ENCODE measurements around the gene PEX12. TPM values are rescaled to one million over a fixed set of nuclear protein-coding genes. Genes with fewer than 3 reads are reported as not detected.
A peak's percentile ranks its signal among the peaks of the same experiment; 100 is the strongest.
"Not testable (repeated sequence)": the region's sequence is repeated elsewhere in the genome, so short reads cannot be mapped to it uniquely, and the experiment has no call there.

Gene PEX12
- total RNA-seq: 3.7 and 3.9 TPM in 2 replicates

DNA sequence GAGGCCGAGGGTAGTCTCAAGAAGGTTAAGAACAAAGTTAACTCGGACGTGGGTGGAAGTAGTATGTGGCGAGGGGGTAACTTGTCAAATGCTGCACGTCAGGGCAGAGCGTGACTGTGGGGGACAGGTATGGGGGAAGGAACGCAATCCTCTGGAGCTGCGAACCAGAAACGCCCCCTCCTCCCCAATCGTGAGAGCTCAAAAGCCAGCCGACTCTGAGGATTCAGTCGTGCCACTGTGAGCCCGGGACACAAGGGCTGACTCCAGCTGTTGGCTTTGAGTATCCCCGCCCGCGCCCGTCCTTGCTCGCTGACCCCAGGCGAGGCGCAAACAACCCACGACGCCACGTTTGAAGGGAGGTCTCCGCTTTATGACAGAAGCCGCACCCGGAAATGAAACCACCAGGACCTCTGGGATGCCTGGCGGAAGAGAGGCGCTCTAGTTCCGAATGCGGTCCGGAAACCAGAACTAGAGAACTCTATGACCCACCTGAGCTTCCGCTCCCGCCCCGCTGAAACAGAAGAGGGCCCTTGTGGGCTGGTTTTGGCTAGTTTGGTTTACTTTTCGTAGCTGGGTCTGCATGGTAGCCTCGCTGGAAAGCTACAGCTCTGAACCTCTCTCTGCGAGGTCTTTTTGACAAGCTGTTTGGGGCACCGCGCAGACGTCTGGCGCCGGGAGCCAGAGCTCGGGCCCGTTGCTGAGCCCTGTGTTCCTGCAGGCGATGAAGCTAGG is at the start of gene PEX12:
Gene PEX12, minus strand, starts transcription at position 375 of the 732 bp plus-strand sequence. CDS start 550 bp downstream, outside the sequence.
- peak; percentile 86 for DNase-seq

DNA sequence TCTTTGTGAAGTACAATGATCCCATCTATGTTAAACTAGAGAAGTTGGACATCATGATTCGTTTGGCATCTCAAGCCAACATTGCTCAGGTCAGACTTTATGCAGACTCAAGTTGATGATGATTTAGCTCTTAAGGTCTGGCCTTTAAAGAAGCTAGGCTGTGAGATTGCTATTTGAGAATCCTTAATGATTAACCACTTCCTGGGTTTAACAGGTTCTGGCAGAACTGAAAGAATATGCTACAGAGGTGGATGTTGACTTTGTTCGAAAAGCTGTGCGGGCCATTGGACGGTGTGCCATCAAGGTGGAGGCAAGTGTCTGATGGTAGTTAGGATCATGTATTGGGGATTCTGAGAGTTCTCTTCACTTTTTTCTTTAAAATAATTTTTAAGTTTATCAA is 49.0 kb upstream of the PEX12 start:
- no peak for DNase-seq

DNA sequence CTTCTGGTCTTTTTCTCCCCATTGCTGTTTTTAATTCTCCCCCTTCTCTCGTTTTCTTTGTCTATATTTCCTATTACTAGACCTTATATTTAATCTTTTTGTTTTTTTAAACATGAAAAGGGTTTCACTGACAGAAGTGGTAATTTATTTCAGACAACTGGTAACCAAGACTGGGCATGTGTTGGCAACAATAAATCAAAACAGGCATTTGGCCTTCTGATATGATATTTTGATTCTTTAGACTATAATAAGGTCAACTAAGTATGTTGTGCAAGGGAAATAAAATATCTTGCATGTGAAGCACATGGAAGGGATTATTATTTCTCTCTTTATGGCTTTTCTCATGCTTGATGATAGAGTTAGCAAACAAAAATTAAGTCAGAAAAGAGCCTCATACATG is 43.4 kb upstream of the PEX12 start:
- DNase-seq: no peak

DNA sequence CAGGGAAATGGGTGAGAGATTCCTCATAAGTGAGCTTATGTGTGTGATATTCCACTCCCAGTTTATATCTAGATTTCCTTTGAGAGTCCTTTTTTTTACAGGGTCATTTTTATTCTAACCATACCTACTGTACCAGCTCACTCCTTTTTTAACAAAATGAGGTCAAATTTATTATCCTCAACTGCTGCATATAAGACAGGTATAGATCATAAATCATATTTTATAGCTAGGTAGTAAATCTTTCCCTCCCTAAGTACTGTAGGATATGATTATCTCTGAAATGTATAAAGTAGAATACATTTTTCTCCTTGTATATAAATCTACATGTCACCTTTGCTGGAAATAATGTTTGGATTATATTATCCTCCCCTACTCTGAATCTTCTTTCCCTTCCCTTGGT is 40.3 kb upstream of the PEX12 start:
- no peak for DNase-seq

DNA sequence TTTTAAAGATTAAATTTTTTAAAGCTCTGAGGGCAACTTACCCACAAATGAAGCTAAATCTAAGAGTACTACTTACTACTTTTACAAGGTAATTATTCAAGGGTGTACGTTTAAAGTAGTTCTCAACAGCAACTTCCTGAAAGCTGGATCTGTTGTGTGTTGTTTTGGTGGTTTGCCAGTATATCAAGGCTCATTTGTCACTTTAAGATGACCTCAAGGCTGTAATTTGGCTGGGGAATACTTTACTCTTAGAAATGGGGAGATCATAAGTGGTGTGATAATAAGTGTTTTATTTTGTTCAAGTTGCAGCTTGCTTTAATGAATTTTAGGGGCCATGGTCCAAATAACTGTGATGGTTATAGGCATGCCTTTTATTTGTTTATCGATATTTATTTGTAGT is 39.1 kb upstream of the PEX12 start:
- peak; percentile 61 for DNase-seq

DNA sequence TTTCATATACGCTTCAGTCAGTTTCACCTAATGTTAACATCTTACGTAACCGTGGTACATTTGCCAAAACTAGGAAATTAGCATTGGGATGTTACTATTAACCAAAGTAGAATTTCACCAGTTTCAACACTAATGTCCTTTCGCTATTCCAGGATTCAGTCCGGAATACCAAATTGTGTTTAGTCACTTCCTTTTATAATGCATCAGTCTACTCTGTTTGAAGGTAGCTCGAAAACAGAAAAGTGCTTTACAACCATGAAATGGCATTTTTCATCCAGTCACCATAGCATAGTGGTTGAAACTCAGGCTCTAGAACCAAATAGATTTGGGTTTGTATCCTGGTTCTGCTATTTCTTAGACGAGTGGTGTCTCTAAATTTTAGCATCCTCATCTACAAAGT is 38.2 kb upstream of the PEX12 start:
- peak; percentile 53 for DNase-seq

DNA sequence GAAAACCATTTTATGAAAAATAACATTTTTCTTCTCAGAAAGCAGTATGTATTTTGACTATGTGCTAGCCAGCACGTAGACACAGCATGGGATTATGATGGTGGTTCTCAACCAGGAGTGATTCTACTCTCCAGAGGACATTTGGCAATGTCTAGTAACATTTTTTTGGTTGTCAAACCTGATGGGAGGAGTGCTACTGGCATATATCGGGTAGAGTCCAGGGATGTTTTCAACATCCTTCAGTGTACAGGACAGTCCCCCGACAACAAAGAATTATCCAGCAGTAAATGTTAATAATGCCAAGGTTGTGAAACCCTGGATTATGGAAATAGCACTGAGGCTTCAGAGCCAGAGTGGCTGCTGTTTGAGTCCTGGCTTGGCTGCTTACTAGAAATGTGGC is 36.4 kb upstream of the PEX12 start:
- DNase-seq: no peak

DNA sequence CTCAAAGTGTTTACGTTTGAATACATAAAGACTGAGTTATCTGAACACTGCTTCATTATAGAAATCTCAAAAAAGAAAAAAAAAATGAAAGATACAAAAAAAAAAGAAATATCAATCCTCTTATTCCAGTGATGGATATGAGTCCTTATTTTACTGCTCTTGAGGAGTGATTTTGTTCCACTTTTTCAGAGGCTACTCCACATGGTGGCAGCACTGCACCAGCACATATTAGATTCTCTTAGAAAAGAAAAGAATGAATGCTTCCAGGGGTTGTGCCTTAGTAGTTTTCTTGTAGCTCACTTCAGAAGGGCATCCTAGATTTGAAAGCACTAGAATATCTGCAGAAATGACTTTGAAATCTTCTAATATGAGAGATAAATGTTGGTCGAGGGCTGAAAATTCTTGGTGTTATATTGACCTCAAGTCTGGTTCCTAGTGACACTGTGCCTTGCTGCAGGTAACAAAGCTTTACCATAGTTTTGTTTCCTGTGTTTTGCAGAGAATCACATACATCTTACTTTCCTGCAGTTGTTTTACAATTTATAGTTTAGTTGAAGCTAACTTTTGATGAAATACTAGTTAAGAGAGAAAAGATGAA is 34.7 kb upstream of the PEX12 start:
- peak; percentile 78 for DNase-seq

DNA sequence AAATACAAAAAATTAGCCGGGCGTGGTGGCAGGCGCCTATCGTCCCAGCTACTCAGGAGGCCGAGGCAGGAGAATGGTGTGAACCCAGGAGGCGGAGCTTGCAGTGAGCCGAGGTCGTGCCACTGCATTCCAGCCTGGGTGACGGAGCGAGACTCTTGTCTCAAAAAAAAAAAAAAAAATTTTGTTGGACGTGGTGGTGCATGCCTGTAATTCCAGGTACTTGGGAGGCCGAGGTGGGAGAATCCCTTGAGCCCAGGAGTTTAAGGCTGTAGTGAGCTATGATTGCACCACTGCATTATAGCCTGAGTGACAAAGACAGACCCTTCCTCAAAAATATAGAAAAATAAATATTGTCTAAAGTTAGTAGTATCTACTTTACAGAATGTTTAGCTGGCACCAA is 32.4 kb upstream of the PEX12 start:
- DNase-seq: not testable (repeated sequence)

DNA sequence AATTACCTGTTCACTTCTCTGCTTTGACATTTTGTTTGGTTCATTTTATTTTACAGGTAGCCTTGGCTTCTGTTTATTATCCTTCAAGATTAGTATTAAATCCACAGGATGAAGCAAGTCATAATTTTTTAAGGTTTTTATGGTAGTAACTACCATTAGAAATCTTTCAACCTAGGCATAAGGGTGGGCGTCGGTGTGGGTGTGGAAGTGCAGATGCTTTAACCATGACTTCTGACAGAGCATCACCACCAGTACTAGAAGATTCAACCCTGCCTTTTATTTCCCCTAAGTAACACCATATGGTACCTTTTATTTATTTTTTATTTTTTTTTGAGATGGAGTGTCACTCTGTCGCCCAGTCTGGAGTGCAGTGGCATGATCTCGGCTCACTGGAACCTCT is 31.5 kb upstream of the PEX12 start:
- no peak for DNase-seq

DNA sequence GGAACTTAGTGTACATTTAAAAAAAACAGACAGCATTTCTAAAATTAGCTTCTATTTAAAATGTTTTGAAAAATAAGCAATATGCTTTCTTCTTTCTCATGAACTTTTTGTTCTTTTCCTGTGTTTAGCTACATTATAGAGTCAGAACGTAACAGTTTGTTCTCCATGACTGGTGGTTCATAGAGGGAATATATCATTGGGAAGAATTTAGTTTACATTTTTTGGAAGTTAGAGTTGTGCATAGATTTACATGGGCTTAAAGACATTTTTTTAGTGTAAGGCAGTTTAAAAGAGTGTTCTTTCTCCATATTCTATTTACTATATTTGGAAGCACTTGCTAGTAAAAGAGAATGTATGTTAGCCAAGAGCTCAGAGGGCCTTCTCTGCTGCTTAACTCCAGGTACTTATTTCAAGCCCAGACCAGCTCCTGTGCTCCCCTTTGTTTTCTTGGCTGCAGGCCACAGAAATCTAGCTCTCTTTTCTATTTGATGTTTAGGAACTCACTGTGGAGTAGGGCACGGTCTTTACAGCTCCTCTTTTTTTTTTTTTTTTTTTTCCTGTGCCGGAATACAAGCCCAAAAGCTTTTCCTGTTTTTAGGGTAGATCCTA is 29.0 kb upstream of the PEX12 start:
- DNase-seq: no peak

DNA sequence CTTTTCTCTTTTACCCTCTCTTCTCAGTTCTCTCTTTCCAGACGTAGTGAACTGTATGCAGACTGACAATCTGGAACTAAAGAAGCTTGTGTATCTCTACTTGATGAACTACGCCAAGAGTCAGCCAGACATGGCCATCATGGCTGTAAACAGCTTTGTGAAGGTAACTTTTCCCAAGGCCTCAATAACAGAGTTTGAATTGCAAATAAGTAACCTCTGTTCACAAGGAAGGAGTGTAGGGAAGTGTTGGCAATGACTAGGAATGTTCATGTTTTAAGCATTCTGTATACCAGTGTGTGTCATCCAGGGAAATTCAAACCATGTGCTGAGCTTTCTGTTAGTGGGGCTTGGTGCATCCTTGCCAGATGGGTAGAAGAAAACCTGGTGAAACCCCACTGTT is 27.3 kb upstream of the PEX12 start:
- no peak for DNase-seq

DNA sequence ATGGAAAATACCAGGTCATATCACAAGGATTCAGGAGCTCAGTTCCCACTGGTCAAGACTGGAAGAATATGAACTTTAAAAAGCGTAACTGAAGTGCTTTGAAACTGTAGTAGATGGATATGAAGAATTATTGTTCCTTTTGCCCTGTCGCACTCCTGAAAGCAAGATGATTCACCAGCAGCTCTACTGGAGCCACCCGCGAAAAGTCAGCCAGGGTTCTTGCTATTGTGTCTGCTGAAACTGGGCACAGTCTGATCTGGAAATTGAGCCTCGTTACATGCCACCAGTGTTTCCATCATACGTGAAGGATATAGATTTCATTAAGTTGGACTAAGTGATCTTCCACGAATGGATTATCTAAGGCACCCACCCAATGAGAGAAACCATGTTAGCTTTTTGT is 25.3 kb upstream of the PEX12 start:
- DNase-seq: no peak

DNA sequence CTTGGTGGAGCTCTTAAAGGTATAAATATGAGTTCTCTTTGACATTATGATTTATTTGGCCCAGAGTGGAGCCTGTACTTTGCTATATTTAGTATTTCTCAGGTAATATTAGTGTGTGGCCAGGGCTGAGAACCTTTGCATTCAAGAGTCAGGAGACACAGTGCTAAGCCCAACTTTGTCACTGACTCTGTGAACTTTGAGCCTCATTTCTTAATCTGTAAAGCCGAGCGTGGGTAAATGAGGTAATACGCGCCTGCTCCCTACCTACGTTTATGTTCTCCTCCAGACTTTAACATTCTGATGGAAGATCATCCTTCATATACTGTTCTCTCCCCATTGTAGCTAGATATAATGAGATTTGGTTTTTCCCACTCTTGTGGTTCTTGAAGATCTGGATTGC is 19.2 kb upstream of the PEX12 start:
- DNase-seq: no peak

DNA sequence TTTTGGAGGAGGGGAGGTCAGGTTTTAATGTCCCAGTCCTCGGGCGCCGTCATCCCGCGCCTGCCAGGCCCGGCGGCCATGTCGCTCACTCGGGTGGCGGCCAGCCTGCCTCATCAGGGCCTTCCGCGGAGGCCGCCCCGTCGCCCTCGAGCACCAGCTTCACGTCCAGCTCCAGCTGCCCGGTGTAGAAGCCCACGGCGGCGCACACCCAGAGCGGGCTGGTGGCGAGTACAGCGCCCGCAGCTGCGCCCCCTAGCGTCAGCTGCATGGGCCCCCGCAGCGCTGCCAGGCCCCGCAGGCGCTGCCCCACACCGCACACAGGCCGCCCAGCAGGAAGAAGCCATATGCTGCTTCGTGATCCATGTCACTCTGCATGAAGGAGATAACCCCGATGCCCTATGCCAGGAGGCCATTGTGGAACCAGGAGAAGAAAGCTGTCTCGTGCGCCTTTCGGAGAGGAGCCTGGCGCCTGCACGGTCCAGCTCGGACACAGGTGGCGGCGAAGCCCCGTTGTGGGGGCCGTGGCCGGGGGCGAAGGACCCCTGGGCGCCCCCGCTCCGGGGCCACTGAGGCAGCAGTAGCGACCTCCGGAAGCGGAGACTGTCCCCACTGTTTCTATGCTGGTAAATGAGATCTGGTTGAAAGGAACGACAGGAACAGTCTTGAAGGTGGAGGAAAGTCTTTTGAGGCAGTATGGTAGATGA is 18.3 kb upstream of the PEX12 start:
- no peak for DNase-seq

DNA sequence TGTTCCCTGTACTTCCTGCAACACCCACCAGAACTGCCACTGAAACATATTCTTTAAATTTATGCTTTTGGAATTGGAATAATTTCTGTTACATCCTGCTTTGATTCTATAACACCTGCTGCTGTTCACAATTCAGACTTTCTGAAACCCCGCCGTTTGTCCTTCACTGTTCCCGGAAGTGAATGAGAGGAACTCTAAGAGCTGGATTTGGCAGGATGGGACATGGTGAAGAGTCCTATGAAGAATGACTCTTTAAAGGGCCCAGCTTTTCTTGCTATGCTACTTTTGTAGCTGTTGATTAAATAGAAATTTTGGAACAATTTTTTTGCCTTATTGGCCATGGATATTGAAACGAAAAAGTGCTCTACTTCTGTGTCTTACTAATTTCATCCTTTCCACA is 17.7 kb upstream of the PEX12 start:
- DNase-seq: no peak

DNA sequence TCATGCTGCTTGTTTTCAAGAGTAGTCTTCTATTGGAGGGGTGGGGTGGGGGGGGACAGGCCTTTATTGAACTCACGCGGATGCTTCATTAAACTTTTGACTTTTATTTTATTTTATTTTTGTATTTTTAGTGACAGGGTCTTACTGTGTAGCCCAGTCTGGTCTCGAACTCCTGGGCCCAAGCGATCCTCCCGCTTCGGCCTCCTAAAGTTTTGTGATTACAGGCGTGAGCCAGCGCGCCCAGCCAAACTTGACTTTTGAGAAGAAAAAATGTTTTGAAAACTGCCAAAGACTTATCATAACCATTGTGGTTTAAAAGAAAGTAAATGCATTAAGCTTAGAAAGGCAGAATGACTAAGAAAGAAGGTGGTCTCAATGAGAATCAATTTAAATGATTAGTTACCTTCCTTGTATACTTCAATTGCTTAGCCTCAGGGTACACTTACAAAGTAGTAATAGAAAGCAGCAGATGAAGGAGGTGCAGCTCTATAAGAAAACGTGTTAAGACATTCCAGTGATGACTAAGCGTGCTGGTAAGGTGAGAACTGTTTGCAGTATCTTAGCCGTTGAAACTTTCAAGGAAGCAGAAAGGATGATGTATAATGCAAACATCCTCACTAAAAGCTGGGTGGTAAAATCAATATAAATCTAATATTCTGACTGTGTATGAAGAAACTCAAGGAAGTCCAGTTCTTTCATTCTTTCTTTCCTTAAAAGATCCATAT is 10.0 kb upstream of the PEX12 start:
- DNase-seq: peak; percentile 64

DNA sequence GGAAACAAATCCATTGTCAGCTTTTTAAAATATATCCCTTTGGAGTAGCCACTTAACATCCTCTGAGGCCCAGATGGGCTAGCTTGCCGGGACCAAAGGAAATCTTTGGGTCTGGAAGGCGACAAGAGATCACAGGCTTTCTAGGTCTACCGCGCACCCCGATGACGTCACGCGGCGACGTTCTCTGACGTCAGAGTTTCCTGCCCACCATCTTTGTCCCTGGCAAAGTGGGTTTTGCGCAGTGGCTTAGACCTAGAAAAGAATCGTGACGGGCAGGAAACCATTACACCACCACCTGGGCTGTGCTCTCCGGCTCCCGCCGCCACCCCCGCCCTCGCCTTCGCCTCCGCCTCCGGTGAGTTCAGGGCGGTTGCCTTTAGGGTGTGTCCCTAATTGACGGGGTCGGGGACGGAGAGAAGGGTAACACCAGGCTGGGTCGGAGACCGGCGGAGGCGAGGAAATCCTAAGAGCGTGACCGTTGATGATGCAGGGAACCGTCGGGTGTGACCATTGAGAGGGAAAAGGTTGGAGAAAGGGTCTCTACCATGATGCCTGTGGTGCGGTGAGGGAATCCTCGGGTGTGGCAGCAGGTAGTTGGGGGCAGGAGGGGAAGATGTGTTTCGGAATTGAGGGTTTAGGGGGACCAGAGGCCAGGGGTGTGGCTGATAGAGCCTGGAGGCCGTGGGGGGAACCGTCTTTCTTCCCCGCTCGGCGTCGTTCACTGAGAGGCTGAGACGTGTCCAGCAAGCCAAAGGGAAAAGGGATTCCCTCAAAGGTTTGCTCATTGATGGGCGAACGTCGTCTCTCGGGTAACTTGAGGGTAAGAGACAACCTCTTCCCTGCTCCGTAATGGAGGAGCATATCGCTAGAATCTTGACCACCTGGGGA is 8.9 kb upstream of the PEX12 start, which contains the start of gene AP2B1:
Gene AP2B1, plus strand, starts transcription at position 249 of the 888 bp plus-strand sequence. CDS start 6,709 bp downstream, outside the sequence.
- DNase-seq: peak; percentile 99

DNA sequence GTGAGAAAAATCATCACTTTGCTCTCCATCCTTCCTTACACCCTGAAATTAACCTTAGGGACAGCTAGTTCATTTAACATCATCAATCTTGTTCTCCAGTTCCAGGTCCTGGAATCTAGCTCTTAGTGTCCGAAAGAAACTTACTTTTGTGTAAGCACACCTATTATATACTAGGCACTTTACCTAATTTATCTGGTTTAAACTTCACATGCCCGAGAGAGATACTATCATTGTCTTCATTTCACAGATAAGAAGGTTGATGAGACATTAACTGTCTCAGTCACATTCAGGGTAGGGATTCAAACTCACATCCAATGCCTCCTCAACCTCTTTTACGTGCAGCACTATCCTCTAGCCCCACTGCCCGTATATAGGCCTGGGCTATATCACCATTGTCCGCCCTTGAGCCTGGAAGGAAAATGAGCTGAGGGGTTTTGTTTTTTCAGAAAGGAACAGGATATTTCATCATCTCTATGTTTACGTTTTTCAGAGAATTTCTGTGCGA is 8.2 kb upstream of the PEX12 start:
- DNase-seq: no peak

DNA sequence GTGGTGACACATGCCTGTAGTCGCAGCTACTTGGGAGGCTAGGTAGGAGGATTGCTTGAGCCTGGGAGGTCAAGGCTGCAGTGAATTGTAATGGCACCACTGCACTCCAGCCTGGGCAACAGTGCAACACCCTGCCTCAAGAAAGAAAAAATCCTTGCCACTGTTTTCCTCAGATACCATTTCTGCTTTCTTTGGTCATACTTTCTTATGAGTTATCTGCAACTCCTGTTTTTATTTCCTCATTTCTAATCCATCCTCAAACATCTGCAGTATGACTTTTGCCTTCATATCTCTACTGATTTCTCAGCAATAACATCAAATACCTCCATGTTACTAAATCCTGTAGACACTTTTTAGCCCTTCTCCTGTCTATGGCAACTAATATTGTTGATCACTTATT is 5.7 kb upstream of the PEX12 start:
- DNase-seq: no peak

DNA sequence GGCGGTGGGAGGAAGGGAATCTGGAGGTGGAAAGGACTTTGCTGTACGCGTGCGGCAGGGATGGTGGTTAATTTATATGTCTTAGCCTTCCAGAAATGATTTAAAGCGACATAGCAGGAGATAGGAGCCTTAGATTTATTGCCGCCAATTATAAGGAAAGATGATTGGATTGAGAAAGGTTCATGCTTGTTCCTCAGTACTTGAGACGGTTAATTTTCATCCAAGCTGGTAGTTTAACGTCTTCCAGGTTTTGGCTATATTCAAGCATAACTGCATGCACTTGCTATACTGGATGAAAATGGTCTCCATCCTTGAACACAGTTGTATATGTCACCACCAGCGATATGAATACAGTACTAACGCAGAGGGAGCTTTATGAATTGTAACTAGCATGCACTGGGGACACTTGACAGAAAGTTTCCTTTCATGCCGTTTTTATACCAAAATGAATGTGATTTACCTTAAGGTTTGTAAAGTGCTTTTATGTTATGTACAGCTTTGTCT is 610 bp upstream of the PEX12 start:
- no peak for DNase-seq

Measured in dermis blood vessel endothelial cell (primary cell).